PFSK-1 (cell line): ENCODE results near the gene CHFR.

Experiments
- FOXP2 ChIP-seq: optimal IDR thresholded peaks from 2 replicates; pipeline ENCODE3; 2011; ENCODE audit warnings: borderline replicate concordance, control low read depth, inconsistent platforms; ENCODE audit not compliant: insufficient read depth; ENCODE audit errors: extremely low read length, extremely low read depth
- POLR2AphosphoS5 ChIP-seq: IDR thresholded peaks from 2 replicates; pipeline ENCODE4 v1.6.1; 2012; ENCODE audit warnings: low read depth, mild to moderate bottlenecking, control low read depth, low read length, moderate library complexity
- REST ChIP-seq, 2 experiments: IDR thresholded peaks; 2 replicates each; pipeline versions ENCODE4 v1.6.1 to v1.8.0; 2011 to 2012; ENCODE audit warnings: low read depth in 2 of 2, low read length in 2 of 2, control low read depth in 1 of 2, inconsistent platforms in 1 of 2, mild to moderate bottlenecking in 1 of 2, moderate library complexity in 1 of 2; ENCODE audit not compliant: insufficient read depth in 1 of 2
- SIN3A ChIP-seq: IDR thresholded peaks from 2 replicates; pipeline ENCODE4 v1.6.1; 2012; ENCODE audit warnings: mild to moderate bottlenecking, low read length, moderate library complexity, borderline replicate concordance; ENCODE audit not compliant: insufficient read depth
- TAF1 ChIP-seq: IDR thresholded peaks from 2 replicates; pipeline ENCODE4 v1.6.1; 2012; ENCODE audit warnings: low read length, control low read depth, borderline replicate concordance; ENCODE audit not compliant: insufficient read depth

GRCh38 chr12:132840536-132840935 is 46.9 kb downstream of the CHFR start:
- TF ChIP-seq POLR2AphosphoS5 = no peak
- no peak for TF ChIP-seq FOXP2
- no peak for TF ChIP-seq SIN3A
- no peak for TF ChIP-seq REST (IDR thresholded peaks at IDR 0.05; ENCODE audit: insufficient read depth in 1 of 2, low read depth in 2 of 2, low read length in 2 of 2)
- no peak for TF ChIP-seq TAF1
